Endodermal cell (in vitro differentiated cells): ENCODE results near the gene RRP9. TPM values are rescaled to one million over a fixed set of nuclear protein-coding genes. Genes with fewer than 3 reads are reported as not detected.

Experiments
- DNase-seq: peaks from one replicate; pipeline ENCODE4 v3.0.0-alpha.2; 2017
- H3K27ac ChIP-seq: 2 replicates; pipeline ENCODE4 v1.5.1; 2013; ENCODE audit warnings: mild to moderate bottlenecking, low read depth, low read length, moderate library complexity
- H3K27me3 ChIP-seq: 2 replicates; pipeline ENCODE4 v1.6.1; 2013; ENCODE audit warnings: mild to moderate bottlenecking, low read length, moderate library complexity; ENCODE audit not compliant: insufficient read depth, control insufficient read depth, poor library complexity, severe bottlenecking
- H3K36me3 ChIP-seq: 2 replicates; pipeline ENCODE4 v1.7.0; 2013; ENCODE audit warnings: mild to moderate bottlenecking, low read length, moderate library complexity; ENCODE audit not compliant: control insufficient read depth, insufficient read depth
- H3K4me1 ChIP-seq: one replicate; pipeline ENCODE4 v1.7.0; 2013; ENCODE audit warnings: low read length; ENCODE audit not compliant: control insufficient read depth, insufficient read depth
- H3K4me3 ChIP-seq: 2 replicates; pipeline ENCODE4 v1.5.1; 2013; ENCODE audit warnings: mild to moderate bottlenecking, low read length, moderate library complexity
- H3K9ac ChIP-seq: 2 replicates; pipeline ENCODE4 v1.6.1; 2013; ENCODE audit warnings: mild to moderate bottlenecking, low read length, moderate library complexity; ENCODE audit not compliant: poor library complexity, severe bottlenecking; ENCODE audit errors: extremely low read depth
- H3K9me3 ChIP-seq: 2 replicates; pipeline ENCODE4 v1.6.1; 2013; ENCODE audit warnings: mild to moderate bottlenecking, low read length, moderate library complexity; ENCODE audit not compliant: control insufficient read depth
- H3K27ac Mint-ChIP-seq: 2 replicates; pipeline ENCODE4 v1.8.0; 2020; ENCODE audit warnings: mixed read lengths
- H3K27me3 Mint-ChIP-seq: 2 replicates; pipeline ENCODE4 v1.8.0; 2021; ENCODE audit warnings: mild to moderate bottlenecking, mixed read lengths; ENCODE audit not compliant: insufficient read depth
- H3K36me3 Mint-ChIP-seq: 2 replicates; pipeline ENCODE4 v1.8.0; 2020; ENCODE audit warnings: low read depth, mixed read lengths
- H3K4me1 Mint-ChIP-seq: 2 replicates; pipeline ENCODE4 v1.8.0; 2020; ENCODE audit warnings: mixed read lengths
- H3K4me3 Mint-ChIP-seq: 2 replicates; pipeline ENCODE4 v1.8.0; 2020; ENCODE audit warnings: mild to moderate bottlenecking, moderate library complexity, mixed read lengths
- H3K9me3 Mint-ChIP-seq: 2 replicates; pipeline ENCODE4 v1.8.0; 2020; ENCODE audit warnings: mild to moderate bottlenecking, mixed read lengths
- CTCF ChIP-seq: fragments of 200-600 bp; sonication (generic); conservative IDR thresholded peaks from 2 replicates; pipeline ENCODE4 v1.5.0; 2021; ENCODE audit warnings: antibody characterized with exemption, mild to moderate bottlenecking
- WGBS, 2 experiments: methylation state at CpG; one replicate each; pipeline versions ENCODE4 v1.1.5 to v1.1.7; 2013; ENCODE audit warnings: missing lambda C conversion rate in 2 of 2, mixed read lengths in 1 of 2; ENCODE audit not compliant: insufficient coverage in 1 of 2, insufficient read length in 1 of 2; 5-methylcytosine and 5-hydroxymethylcytosine counted together
- total RNA-seq, 2 donors: library from RNA; stranded (reverse); fragmentation: NEBNext Ultra II Directional in 1 of 2; extraction: Animal tissue kit (Norgen Biotek cat#: 25700) in 1 of 2; gene quantifications; 2 replicates in 1 of 2; 3 replicates in 1 of 2; pipeline ENCODE4 v1.2.1, GENCODE V29; 2021

RRP9 gene
- total RNA-seq, 2 donors from 2014 or later, result 38.6 to 89.3 TPM

DNA sequence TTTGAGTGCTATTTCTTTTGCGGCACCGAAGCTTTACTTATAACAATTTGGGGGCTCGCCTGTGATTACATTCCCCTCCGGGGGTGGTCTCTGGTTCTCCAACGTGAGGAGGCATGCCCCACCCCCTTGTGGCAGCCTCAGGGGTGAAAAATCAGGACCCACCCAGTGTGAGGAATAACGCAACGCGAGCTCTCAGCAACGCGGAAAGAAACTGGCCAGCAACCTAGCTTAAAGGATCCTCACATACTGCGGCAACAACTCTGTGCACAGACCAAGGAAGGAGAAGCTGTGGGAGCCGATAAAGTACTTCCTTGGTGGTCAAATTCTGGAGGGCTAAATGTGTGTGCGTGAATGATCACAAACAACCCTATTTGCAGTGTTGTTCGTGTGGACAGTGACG is 44.3 kb downstream of the RRP9 start:
- Histone ChIP-seq H3K4me1 (no peaks in the 10 kb centered on the region), H3K4me3 (peak overlapping the region; percentile 49), H3K27me3 (no peaks in the 10 kb centered on the region), H3K9ac (no peak overlapping the region), H3K27ac (no peak overlapping the region), H3K9me3 (peaks cover 20% of the 10 kb centered on the region), H3K36me3 (no peaks in the 10 kb centered on the region)
- H3K36me3 Mint-ChIP-seq, result peaks cover 5% of the 10 kb centered on the region
- peak overlapping the region; percentile 37 for H3K27ac Mint-ChIP-seq
- no peak overlapping the region for H3K4me3 Mint-ChIP-seq
- WGBS, 2 experiments, result 92 to 98% methylated on average over 12 to 15 of the region's 15 CpGs
- peaks cover 11% of the 10 kb centered on the region for H3K9me3 Mint-ChIP-seq
- DNase-seq, result no peak
- no peaks in the 10 kb centered on the region for H3K27me3 Mint-ChIP-seq
- peaks cover 51% of the 10 kb centered on the region for H3K4me1 Mint-ChIP-seq
- TF ChIP-seq CTCF, result no peak

- Histone ChIP-seq H3K9me3 (peaks cover 20% of the 10 kb centered on the region), H3K4me3 (peak overlapping the region; percentile 49), H3K27me3 (no peaks in the 10 kb centered on the region), H3K4me1 (no peaks in the 10 kb centered on the region), H3K9ac (no peak overlapping the region), H3K27ac (no peak overlapping the region), H3K36me3 (no peaks in the 10 kb centered on the region)
- H3K4me1 Mint-ChIP-seq, result peaks cover 51% of the 10 kb centered on the region
- no peak for TF ChIP-seq CTCF
- peaks cover 5% of the 10 kb centered on the region for H3K36me3 Mint-ChIP-seq
- no peak overlapping the region for H3K27ac Mint-ChIP-seq
- 94 to 100% methylated on average over 1 to 10 of the region's 10 CpGs for WGBS, 2 experiments
- no peak overlapping the region for H3K4me3 Mint-ChIP-seq
- H3K27me3 Mint-ChIP-seq, result no peaks in the 10 kb centered on the region
- no peak for DNase-seq
- peaks cover 11% of the 10 kb centered on the region for H3K9me3 Mint-ChIP-seq
Observed at GRCh38 chr3:51896607-51897305, 44.9 kb downstream of the RRP9 start.

DNA sequence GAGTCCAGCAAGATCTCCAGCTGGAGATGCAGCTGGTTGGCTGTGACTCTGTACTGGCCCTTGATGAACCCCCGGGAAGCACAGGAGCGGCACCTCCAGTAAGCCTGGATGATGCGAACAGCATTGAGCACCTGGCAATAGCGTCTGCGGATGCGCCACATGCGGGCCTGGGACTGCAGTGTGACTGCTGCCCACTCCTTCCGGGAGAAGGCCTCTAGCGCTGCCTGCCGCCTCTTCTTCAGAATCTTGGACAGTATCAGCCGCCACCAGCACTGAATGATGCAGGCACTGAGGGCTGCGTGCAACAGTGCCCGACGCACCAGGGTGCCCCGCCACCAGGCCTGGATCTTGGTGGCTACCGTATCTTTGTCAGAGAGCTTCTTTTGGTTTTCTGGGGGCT is 46.8 kb downstream of the RRP9 start:
- Mint-ChIP-seq H3K9me3 (peaks cover 11% of the 10 kb centered on the region), H3K27me3 (no peaks in the 10 kb centered on the region), H3K4me1 (peaks cover 45% of the 10 kb centered on the region), H3K4me3 (no peak overlapping the region), H3K27ac (no peak overlapping the region), H3K36me3 (peaks cover 5% of the 10 kb centered on the region)
- Histone ChIP-seq H3K36me3 (no peaks in the 10 kb centered on the region), H3K9ac (no peak overlapping the region), H3K27ac (no peak overlapping the region), H3K4me1 (peaks cover 7% of the 10 kb centered on the region), H3K4me3 (no peak overlapping the region), H3K9me3 (peaks cover 20% of the 10 kb centered on the region), H3K27me3 (no peaks in the 10 kb centered on the region)
- 94 to 99% methylated on average over 16 of the region's 16 CpGs for WGBS, 2 experiments
- no peak for DNase-seq
- no peak for TF ChIP-seq CTCF
